Islet of Langerhans (tissue), 1 donor: Measurements from ENCODE around the gene RNMT.
"Not testable (repeated sequence)": the region's sequence is repeated elsewhere in the genome, so short reads cannot be mapped to it uniquely, and the experiment has no call there.

Experiments
- FAIRE-seq: peaks from one replicate; lab custom pipeline; 2011; peaks lifted over from hg19 to GRCh38; lab: Jason Lieb, UNC

RNMT gene

GRCh38 chr18:13726232-13726971, at the start of gene RNMT, which contains the start of gene FAM210A:
Gene RNMT, plus strand, starts transcription at chr18:13726673. Its CDS starts 4,845 bp downstream, at chr18:13731518.
Gene FAM210A, minus strand, starts transcription at chr18:13726558. Its CDS starts 44,481 bp downstream, at chr18:13682077.
- peak; percentile 13 for FAIRE-seq

- FAIRE-seq = not testable (repeated sequence)
Measured at GRCh38 chr18:13677350-13677749, 49.1 kb upstream of the RNMT start.

- no peak for FAIRE-seq
Measured at GRCh38 chr18:13680612-13681011, 45.9 kb upstream of the RNMT start.

- FAIRE-seq = no peak
Measured at GRCh38 chr18:13681701-13682100, 44.8 kb upstream of the RNMT start.

GRCh38 chr18:13684546-13684945, 41.9 kb upstream of the RNMT start:
- no peak for FAIRE-seq

- FAIRE-seq = no peak
Measured at GRCh38 chr18:13688191-13689136, 38.0 kb upstream of the RNMT start.

GRCh38 chr18:13690060-13690459, 36.4 kb upstream of the RNMT start:
- not testable (repeated sequence) for FAIRE-seq

GRCh38 chr18:13695337-13695736, 31.1 kb upstream of the RNMT start:
- FAIRE-seq = not testable (repeated sequence)

- no peak for FAIRE-seq
Measured at GRCh38 chr18:13696961-13697360, 29.5 kb upstream of the RNMT start.

- FAIRE-seq = no peak
Measured at GRCh38 chr18:13700153-13700552, 26.3 kb upstream of the RNMT start.

- no peak for FAIRE-seq
Measured at GRCh38 chr18:13703899-13704298, 22.6 kb upstream of the RNMT start.

- no peak for FAIRE-seq
Measured at GRCh38 chr18:13710414-13710831, 16.1 kb upstream of the RNMT start.

GRCh38 chr18:13712400-13713131, 13.9 kb upstream of the RNMT start:
- no peak for FAIRE-seq

GRCh38 chr18:13713455-13714055, 12.9 kb upstream of the RNMT start:
- no peak for FAIRE-seq

GRCh38 chr18:13715330-13715729, 11.1 kb upstream of the RNMT start:
- FAIRE-seq = no peak

- FAIRE-seq = no peak
Measured at GRCh38 chr18:13716916-13717315, 9.6 kb upstream of the RNMT start.

- FAIRE-seq = no peak
Measured at GRCh38 chr18:13720123-13720522, 6.3 kb upstream of the RNMT start.

GRCh38 chr18:13720847-13721246, 5.6 kb upstream of the RNMT start:
- no peak for FAIRE-seq

- FAIRE-seq = no peak
Measured at GRCh38 chr18:13725566-13726231, 774 bp upstream of the RNMT start.

- FAIRE-seq = no peak
Measured at GRCh38 chr18:13726972-13727331, 479 bp downstream of the RNMT start.

- no peak for FAIRE-seq
Measured at GRCh38 chr18:13730481-13730880, 4.0 kb downstream of the RNMT start.
